MCF 10A (cell line): ENCODE results near the gene MATK. TPM values are rescaled to one million over a fixed set of nuclear protein-coding genes. Genes with fewer than 3 reads are reported as not detected.

Experiments used
- BruUV-seq: library from RNA; stranded (reverse); fragments of 400-500 nt; replicated peaks from 2 replicates; lab custom pipeline; 2021; lab: Mats Ljungman, UMichigan
- CTCF ChIA-PET: fragments of 300-600 bp; sonication (Branson Sonifier 250); formaldehyde crosslinking; extraction: SDS; loops from one replicate; lab custom pipeline; 2021; ENCODE audit warnings: antibody characterized with exemption, inconsistent platforms; lab: Yijun Ruan, JAX
- POLR2A ChIA-PET: fragments of 300-600, 350-650 bp; sonication (Branson Sonifier 250); formaldehyde crosslinking; extraction: SDS; loops from one replicate; lab custom pipeline; 2020; ENCODE audit warnings: antibody characterized with exemption, inconsistent platforms; lab: Yijun Ruan, JAX
- DNase-seq: peaks from one replicate; pipeline ENCODE4 v3.0.0-alpha.2; 2018; ENCODE audit not compliant: unreplicated experiment
- H3K27ac Mint-ChIP-seq: one replicate; pipeline ENCODE4 v1.8.0; 2022; ENCODE audit warnings: mild to moderate bottlenecking, low read depth, mixed read lengths; ENCODE audit not compliant: unreplicated experiment
- H3K27me3 Mint-ChIP-seq: one replicate; pipeline ENCODE4 v1.8.0; 2022; ENCODE audit warnings: mixed read lengths; ENCODE audit not compliant: insufficient read depth, unreplicated experiment
- H3K36me3 Mint-ChIP-seq: one replicate; pipeline ENCODE4 v1.8.0; 2022; ENCODE audit warnings: mild to moderate bottlenecking, moderate library complexity, mixed read lengths; ENCODE audit not compliant: insufficient read depth, unreplicated experiment
- H3K4me1 Mint-ChIP-seq: one replicate; pipeline ENCODE4 v1.8.0; 2022; ENCODE audit warnings: mixed read lengths; ENCODE audit not compliant: insufficient read depth, unreplicated experiment
- H3K4me3 Mint-ChIP-seq: one replicate; pipeline ENCODE4 v1.8.0; 2022; ENCODE audit warnings: mild to moderate bottlenecking, moderate library complexity, mixed read lengths; ENCODE audit not compliant: unreplicated experiment
- H3K9me3 Mint-ChIP-seq: one replicate; pipeline ENCODE4 v1.8.0; 2022; ENCODE audit warnings: mixed read lengths; ENCODE audit not compliant: unreplicated experiment
- intact Hi-C: fragments of 100-400 bp; cut with micrococcal nuclease; formaldehyde crosslinking; loops from 2 replicates; pipeline ENCODE4 v1.14.1; 2022
- total RNA-seq: library from RNA; stranded (reverse); gene quantifications from 2 replicates; pipeline ENCODE4 v1.2.3, GENCODE V29; 2022
- TF ChIP-seq, protein P1 (sequence below): fragments of 200-600 bp; IDR thresholded peaks from one replicate; pipeline ENCODE4 v1.8.0; 2022; ENCODE audit warnings: antibody characterized with exemption, mild to moderate bottlenecking; ENCODE audit not compliant: unreplicated experiment

MATK gene
- total RNA-seq, 1 experiment from 2014 or later: not detected

DNA sequence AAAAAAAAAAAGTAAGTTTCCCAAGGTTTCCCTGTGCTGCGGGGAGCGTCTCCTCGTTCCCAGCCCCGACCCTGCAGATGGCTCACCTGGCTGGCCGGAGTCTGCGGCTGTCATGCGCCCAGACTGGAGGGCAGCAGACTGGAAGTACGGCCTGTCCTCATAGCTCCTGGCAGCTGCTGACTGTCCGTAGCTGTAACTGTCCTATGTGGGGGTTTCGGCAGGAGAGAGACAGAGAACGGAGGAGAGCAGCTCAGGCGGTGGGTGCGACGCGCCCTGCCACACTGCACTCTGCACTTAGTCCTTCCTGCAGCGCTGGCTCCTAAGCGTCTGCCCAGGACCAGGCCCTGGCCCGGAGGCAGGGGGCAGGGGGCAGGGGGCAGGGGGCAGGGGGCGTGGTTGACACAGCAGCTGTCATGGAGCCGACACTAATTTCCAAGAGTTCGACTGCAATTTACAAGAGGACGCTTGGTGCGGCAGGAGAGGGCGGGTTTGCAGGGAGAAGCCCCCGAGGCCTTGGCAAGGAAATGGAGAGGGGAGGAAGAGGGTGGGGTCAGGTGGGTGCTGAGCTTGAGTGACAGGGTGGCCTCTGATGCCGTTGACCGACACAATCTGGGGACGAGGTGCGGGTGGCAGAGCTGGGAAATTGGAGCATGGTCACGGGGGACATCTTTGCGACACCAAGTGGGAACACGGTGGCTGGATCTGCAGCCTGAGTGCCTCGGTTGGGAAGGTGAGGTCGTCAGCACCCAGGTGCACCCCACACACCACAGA is 47.6 kb upstream of the MATK start:
- DNase-seq: no peak
- H3K27ac Mint-ChIP-seq: no peak overlapping the region
- TF ChIP-seq, protein P1, sequence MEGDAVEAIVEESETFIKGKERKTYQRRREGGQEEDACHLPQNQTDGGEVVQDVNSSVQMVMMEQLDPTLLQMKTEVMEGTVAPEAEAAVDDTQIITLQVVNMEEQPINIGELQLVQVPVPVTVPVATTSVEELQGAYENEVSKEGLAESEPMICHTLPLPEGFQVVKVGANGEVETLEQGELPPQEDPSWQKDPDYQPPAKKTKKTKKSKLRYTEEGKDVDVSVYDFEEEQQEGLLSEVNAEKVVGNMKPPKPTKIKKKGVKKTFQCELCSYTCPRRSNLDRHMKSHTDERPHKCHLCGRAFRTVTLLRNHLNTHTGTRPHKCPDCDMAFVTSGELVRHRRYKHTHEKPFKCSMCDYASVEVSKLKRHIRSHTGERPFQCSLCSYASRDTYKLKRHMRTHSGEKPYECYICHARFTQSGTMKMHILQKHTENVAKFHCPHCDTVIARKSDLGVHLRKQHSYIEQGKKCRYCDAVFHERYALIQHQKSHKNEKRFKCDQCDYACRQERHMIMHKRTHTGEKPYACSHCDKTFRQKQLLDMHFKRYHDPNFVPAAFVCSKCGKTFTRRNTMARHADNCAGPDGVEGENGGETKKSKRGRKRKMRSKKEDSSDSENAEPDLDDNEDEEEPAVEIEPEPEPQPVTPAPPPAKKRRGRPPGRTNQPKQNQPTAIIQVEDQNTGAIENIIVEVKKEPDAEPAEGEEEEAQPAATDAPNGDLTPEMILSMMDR: no peak
- no peaks in the 10 kb centered on the region for H3K9me3 Mint-ChIP-seq
- no peaks in the 10 kb centered on the region for H3K27me3 Mint-ChIP-seq
- H3K36me3 Mint-ChIP-seq: peaks cover 3% of the 10 kb centered on the region
- CTCF ChIA-PET: no interaction called here
- intact Hi-C loops: no loop called here
- POLR2A ChIA-PET: interaction anchor here (0.5 kb wide), 1 partner anchor 421 kb away, joined by 3 read pairs; no protein-coding TSS in a partner anchor
- BruUV-seq: no TSS peak
- H3K4me3 Mint-ChIP-seq: no peak overlapping the region
- peaks cover under 1% of the 10 kb centered on the region for H3K4me1 Mint-ChIP-seq

DNA sequence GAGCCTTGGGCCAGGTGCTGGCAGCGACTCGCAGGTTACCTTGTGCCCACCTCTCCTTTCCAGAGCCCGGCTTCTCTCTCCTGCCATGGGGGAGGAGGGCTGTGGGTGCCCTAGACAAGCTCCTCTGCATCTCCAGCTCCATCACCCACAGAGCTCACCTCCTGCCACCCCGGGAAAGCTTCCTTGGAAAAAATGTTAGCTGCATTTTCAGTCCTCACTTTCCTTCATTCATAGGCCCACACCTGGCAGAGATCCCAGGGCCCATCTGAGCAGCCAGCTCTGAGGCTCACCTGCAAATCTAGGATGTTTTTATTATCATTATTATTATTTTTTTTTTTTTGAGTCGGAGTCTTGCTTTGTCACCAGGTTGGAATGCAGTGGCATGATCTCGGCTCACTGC is 45.8 kb upstream of the MATK start:
- Mint-ChIP-seq H3K27me3 (no peaks in the 10 kb centered on the region), H3K4me1 (peaks cover 10% of the 10 kb centered on the region), H3K36me3 (no peaks in the 10 kb centered on the region), H3K9me3 (no peaks in the 10 kb centered on the region), H3K4me3 (no peak overlapping the region), H3K27ac (no peak overlapping the region)
- CTCF ChIA-PET: interaction anchor here (0.6 to 0.8 kb wide), 2 partner anchors 16 to 124 kb away, joined by 3 to 4 read pairs; partner anchors contain the start of gene TJP3
- POLR2A ChIA-PET: no interaction called here
- intact Hi-C loops: no loop called here
- DNase-seq: no peak
- TF ChIP-seq, protein P1: no peak
- BruUV-seq: no TSS peak

DNA sequence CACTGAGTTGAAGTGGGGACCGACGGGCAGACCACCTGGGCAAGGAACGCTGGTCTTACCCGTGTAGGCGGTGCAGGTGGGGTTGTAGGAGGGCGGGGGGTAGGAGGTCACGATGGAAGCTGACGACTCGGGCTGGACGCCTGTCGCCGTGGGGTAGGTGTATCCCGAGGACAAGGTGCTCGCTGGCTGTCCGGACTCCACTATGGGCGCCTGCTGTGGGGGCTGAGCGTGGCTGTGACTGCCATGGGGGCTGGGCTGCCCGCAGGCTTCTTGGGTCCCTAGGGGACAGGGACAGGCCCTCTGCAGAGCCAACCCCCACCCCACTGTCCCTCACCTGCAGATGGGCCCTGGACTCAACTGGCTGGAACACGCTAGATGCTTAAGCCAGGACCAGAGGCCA is 45.4 kb upstream of the MATK start:
- intact Hi-C loops: no loop called here
- DNase-seq: no peak
- TF ChIP-seq, protein P1: no peak
- no TSS peak for BruUV-seq
- ChIA-PET POLR2A (no interaction called here), CTCF (interaction anchor here (0.8 kb wide), 1 partner anchor 17 kb away, joined by 3 read pairs; no protein-coding TSS in a partner anchor)
- Mint-ChIP-seq H3K4me3 (no peak overlapping the region), H3K27me3 (no peaks in the 10 kb centered on the region), H3K4me1 (peaks cover 10% of the 10 kb centered on the region), H3K36me3 (no peaks in the 10 kb centered on the region), H3K27ac (no peak overlapping the region), H3K9me3 (no peaks in the 10 kb centered on the region)
